ENCODE measurements around the gene SLC15A3.

- no peak for TF ChIP-seq RAD21 (IDR thresholded peaks at IDR 0.05)
- peak; percentile 14 for TF ChIP-seq CTCF (IDR thresholded peaks at IDR 0.05; ENCODE audit: low read depth, low read length, missing input control)
- no peak for TF ChIP-seq REST (IDR thresholded peaks at IDR 0.05)
- TF ChIP-seq GABPA (IDR thresholded peaks at IDR 0.05 in 1 of 2, conservative IDR thresholded peaks at IDR 0.05 in 1 of 2), result no peak
- TF ChIP-seq MAX (IDR thresholded peaks at IDR 0.05), result no peak
- TF ChIP-seq SP1 (IDR thresholded peaks at IDR 0.05), result no peak
- TF ChIP-seq JUND (IDR thresholded peaks at IDR 0.05), result no peak
- no peak for TF ChIP-seq YY1 (IDR thresholded peaks at IDR 0.05)
- no peak for TF ChIP-seq ATF3 (IDR thresholded peaks at IDR 0.05)
Measured at GRCh38 chr11:60944490-60945294, 7.3 kb downstream of the SLC15A3 start.
